HG03039 (cell line): ENCODE results near the gene AMD1.

Experiments used
- ATAC-seq: cut with Tn5 transposase; IDR thresholded peaks from one replicate; pipeline ENCODE4 v1.9.1; 2021; ENCODE audit warnings: mild to moderate bottlenecking, moderate library complexity; ENCODE audit not compliant: unreplicated experiment

Gene AMD1

DNA sequence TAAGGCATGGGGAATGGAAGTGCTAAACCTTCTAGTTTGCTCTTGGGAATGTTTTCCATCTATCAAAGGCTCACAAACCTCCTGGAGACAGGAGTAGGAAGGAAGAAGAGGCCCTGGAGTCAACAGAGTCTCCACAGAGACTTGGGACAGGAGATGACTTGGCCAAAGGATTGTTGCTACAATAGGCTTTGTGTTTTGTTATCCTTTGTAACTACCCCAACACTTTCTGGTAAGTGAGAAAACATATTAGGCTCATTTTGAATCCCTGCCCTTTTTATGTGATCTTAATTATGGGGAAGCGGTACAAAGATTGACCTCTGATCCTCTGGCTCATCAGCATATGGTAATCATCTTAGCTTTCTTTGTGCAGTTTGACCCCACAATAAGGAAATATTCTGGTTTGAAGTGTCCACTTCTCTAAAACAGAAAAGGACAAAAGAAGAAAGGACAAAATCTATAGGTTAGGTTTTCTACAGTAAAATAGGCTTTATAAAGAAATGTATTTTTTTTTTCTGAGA is 59.9 kb downstream of the AMD1 start:
- no peak for ATAC-seq

DNA sequence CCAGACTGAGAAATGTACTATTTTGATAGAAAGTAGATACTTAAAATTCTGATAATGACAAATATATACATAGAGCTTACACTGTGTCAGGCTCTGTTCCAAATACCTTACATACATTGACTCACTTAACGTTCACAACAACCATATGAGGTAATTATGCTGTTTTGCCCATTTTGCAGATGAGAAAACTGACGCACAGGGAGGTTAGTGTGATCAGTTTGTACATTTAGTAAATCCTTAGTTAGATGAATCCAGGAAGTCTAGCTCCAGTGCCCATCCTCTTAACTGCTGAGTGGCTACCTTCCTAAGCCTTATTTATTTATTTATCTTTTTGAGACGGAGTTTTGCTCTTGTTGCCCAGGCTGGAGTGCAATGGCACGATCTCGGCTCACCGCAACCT is 60.6 kb downstream of the AMD1 start:
- ATAC-seq = no peak

DNA sequence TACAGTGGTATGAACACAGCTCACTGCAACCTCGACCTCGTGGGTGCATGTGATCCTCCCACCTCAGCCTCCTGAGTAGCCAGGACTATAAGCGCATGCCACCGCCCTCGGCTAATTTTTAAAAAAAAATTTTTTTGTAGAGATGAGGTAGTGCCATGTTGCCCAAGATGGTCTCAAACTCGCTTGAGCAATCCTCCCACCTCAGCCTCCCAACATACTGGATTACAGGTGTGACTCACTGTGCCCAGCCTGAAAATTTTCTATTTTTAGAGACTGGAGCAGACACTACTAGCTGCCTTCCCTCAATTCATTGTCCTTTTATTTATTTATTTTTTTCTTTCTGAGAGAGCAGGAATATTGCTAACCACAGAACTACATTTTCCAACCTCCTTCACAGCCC is 63.6 kb downstream of the AMD1 start:
- no peak for ATAC-seq

GRCh38 chr6:110939429-110940200 is 65.0 kb downstream of the AMD1 start:
- ATAC-seq = no peak

GRCh38 chr6:110944681-110945151 is 70.1 kb downstream of the AMD1 start:
- ATAC-seq = peak; percentile 100
